ENCODE measurements around the gene ABLIM1. TPM values are rescaled to one million over a fixed set of nuclear protein-coding genes. Genes with fewer than 3 reads are reported as not detected.

ABLIM1 gene
- total RNA-seq, 1 donor from 2014 or later = 473 TPM

DNA sequence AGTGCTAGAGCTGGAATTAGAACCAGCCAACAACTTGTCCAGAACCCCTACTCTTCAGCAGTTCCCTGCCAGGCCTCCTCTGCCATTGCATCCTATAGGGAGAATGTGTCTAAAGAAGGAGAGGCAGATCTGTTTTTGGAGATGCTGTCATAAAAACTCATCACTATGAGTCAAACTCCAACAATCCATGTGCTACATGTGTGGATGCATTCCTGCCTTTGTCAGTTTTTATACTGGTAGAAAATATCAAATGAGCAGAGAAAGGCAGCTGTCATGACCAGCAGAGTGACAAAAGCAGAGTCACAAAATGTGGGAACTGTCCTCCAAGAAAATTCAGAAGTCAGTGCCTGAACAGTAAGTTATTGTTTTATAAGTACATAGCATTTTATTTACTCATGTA, 93.0 kb downstream of the ABLIM1 start:
- intact Hi-C loops (cut with DNase I) = no loop called here
- no peak for DNase-seq (ENCODE audit: low spot score)

- DNase-seq (ENCODE audit: low spot score) = no peak
- intact Hi-C loops (cut with DNase I) = no loop called here
Measured at GRCh38 chr10:114561008-114561523, 97.0 kb downstream of the ABLIM1 start.

GRCh38 chr10:114560144-114560543, 97.9 kb downstream of the ABLIM1 start:
- intact Hi-C loops (cut with DNase I) = no loop called here
- DNase-seq (ENCODE audit: low spot score) = no peak

- DNase-seq (ENCODE audit: low spot score) = no peak
- intact Hi-C loops (cut with DNase I) = no loop called here
Measured at GRCh38 chr10:114559636-114560035, 98.4 kb downstream of the ABLIM1 start.

DNA sequence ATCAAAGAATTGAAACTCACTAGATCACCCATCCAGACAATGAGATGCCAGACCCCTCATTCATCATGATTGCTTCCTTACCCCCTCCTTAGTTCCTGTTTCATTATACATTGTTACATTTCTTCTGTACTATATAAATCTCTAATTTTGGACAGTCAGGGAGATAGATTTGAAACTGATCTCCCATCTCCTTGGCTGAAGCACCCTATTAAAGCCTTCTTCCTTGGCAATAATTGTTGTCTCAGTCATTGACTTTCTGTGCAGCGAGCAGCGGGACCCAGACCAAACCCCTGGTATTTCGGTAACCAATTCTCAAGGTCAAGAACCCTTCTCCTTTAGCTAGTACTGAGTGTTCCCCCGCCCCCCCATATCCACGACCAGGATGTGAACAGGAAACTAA, 100.2 kb downstream of the ABLIM1 start:
- DNase-seq (ENCODE audit: low spot score) = no peak
- intact Hi-C loops (cut with DNase I) = no loop called here

DNA sequence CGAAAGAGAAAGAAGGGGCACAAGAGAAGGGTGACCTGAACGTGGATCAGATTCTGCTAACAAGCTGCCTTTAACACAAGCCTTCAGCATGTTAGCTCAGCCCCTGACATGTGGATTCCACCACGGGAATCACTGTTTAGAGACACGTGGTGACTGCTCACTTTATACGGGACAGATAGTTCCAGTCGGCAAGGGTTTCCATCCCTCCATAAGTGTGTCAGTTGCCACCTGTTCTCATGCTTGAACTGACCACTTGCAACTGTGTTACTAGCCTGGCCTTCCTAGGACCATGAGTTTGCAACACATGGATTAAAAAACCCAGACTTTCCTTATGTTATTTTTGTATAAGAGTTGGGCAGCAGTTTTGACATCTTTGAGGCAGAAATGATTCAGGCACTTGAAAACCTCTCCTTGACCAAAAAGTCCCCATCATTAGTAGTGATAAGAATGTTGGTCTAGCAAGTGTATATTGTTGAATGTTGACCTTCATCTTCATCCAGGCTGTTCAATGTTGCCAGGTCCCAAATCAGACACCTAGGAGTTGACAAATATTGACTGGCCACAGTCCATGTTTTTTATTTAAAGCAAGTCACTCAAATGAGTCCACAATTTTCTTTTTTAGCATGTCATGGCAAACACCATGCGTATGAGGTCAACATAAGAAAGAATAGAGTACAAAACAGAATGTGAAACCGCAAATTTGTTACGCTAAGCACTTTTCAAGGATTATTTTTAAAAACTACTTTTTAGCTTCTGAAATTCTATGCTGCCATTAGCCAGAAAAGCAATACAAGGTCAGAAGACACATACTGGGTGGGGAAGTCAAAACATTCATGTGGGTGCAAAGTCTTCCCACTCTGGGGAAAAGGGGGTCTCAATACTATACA, 101.6 kb downstream of the ABLIM1 start:
- intact Hi-C loops (cut with DNase I) = no loop called here
- DNase-seq (ENCODE audit: low spot score) = no peak

DNA sequence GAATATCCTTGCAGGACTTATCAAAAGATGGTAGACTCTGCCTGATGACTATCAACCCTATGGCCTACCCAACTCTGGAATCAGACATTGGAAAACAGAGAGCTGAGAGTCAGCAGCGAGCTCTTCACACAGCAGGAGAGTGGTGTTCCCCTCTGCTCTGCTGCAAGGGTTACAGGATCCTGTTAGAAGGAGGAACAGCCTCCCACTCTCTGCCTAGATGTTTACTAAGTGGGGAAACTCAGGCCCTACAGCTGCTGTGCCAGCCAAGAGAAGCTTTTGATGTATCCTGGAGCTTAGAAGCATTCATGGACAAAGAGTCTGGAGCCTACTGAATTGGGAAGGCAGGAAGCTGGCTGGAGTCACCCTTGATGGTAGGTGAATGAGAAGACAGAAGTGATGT, 104.6 kb downstream of the ABLIM1 start:
- intact Hi-C loops (cut with DNase I) = loop anchor here (5.0 kb wide), 4 partner anchors 74 to 214 kb away; no protein-coding TSS in a partner anchor
- DNase-seq (ENCODE audit: low spot score) = no peak

GRCh38 chr10:114552050-114552449, 106.0 kb downstream of the ABLIM1 start:
- intact Hi-C loops (cut with DNase I) = loop anchor here (5.0 kb wide), 4 partner anchors 75 to 215 kb away; no protein-coding TSS in a partner anchor
- DNase-seq (ENCODE audit: low spot score) = no peak

DNA sequence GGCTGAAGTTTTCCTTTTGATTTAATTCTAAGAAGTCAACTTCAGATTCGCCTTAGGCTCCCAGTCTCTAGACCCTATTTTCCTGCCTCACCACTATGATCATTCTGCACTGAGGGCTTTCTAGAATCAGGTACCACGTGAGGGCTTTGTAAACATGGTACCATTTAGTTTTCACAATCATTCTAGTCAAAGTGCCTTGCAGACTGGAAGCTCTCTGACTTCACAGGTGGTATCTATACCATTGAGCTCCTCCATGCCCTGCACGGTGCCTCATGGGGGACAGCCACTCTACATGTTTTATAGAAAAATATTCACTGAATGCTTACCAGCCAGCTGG, 106.5 kb downstream of the ABLIM1 start:
- intact Hi-C loops (cut with DNase I) = loop anchor here (2.0 to 5.0 kb wide), 5 partner anchors 76 to 233 kb away; no protein-coding TSS in a partner anchor
- DNase-seq (ENCODE audit: low spot score) = no peak

GRCh38 chr10:114550756-114551635, 107.1 kb downstream of the ABLIM1 start:
- no peak for DNase-seq (ENCODE audit: low spot score)

GRCh38 chr10:114548662-114549061, 109.4 kb downstream of the ABLIM1 start:
- intact Hi-C loops (cut with DNase I) = loop anchor here (2.0 to 10.0 kb wide), 2 partner anchors 76 to 244 kb away; no protein-coding TSS in a partner anchor
- DNase-seq (ENCODE audit: low spot score) = no peak

More at GRCh38 chr10:114550756-114551635, 107.1 kb downstream of the ABLIM1 start:
- intact Hi-C loops (cut with DNase I) = loop anchor here (2.0 to 5.0 kb wide), 5 partner anchors 76 to 234 kb away; no protein-coding TSS in a partner anchor

DNA sequence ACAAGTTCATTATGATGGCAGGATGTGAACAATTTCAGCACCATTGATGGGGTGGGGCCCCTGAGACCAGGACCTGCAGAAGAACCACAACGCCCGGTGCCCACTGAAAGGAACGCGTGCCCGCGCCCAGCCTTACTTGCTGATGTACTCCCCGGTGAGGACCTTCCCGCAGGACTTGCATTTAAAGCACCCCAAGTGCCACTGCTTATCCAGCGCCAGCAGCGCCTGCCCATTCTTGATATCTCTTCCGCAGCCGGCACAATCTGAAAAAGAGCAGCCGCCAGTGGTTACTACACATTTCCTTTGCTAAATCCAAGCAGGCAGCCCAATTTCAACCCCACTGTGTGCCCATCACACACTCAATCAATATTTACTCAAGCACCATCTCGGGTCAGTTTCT, 110.6 kb downstream of the ABLIM1 start:
- intact Hi-C loops (cut with DNase I) = loop anchor here (10.0 kb wide), 1 partner anchor 243 kb away; no protein-coding TSS in a partner anchor
- no peak for DNase-seq (ENCODE audit: low spot score)

DNA sequence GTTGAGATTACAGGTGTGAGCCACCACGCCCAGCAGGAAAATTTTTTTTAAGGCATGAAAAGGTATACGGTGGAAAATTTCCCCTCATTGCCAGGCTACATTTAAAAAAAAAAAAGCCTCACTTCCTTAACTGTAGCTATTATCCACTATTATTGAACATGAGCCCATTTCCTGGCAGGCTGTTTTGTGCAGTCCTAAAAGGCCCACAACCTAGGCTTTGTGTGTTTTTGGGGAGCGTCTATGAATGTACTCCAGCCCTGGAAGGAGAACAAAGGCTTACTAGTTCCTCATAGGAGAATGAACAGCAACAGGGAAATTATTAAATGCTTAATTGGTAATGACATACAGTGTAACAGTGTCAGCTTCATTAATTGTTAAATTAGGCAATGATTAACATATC, 111.0 kb downstream of the ABLIM1 start:
- no peak for DNase-seq (ENCODE audit: low spot score)
- intact Hi-C loops (cut with DNase I) = loop anchor here (10.0 kb wide), 1 partner anchor 242 kb away; no protein-coding TSS in a partner anchor

DNA sequence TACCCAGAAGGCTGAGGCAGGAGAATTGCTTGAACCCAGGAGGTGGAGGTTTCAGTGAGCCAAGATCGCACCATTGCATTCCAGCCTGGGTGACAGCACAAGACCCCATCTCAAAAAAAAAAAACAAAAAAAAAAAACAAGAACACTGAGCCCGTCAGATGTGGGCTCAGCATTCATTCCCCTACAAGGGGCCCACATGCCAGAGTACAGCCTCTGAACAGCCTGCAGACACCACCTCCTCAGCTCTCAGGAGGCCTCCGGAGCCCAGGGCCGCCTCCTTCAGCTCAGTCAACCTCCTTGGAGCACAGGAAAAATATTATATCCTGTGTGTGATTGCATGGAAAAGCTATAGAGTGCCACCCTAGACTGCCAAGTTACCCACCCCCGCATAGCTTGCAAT, 112.3 kb downstream of the ABLIM1 start:
- intact Hi-C loops (cut with DNase I) = loop anchor here (10.0 kb wide), 1 partner anchor 241 kb away; no protein-coding TSS in a partner anchor
- no peak for DNase-seq (ENCODE audit: low spot score)

DNA sequence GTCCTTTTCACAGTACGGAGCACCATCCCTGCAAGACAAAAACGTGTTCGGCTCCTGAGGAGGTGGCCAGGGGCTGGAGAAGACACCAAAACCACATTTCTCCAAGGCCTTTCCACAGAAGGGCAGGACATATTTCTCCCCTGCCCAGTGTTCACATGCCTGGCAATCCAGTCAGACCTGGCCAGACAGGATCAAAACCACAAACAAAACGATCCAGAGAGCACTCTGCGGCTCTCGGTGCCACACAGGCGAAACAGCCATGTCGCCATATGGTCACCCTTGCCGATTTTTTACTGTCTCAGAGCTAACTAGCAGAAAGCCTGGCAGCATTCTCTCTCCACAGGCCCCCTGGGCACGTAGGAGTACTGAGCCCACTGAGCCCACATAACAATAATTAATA, 113.0 kb downstream of the ABLIM1 start:
- intact Hi-C loops (cut with DNase I) = loop anchor here (10.0 kb wide), 1 partner anchor 240 kb away; no protein-coding TSS in a partner anchor
- DNase-seq (ENCODE audit: low spot score) = no peak

GRCh38 chr10:114544045-114544659, 113.9 kb downstream of the ABLIM1 start:
- DNase-seq (ENCODE audit: low spot score) = no peak
- intact Hi-C loops (cut with DNase I) = loop anchor here (10.0 kb wide), 1 partner anchor 239 kb away; no protein-coding TSS in a partner anchor

GRCh38 chr10:114543456-114543855, 114.6 kb downstream of the ABLIM1 start:
- DNase-seq (ENCODE audit: low spot score) = no peak
- intact Hi-C loops (cut with DNase I) = loop anchor here (10.0 kb wide), 1 partner anchor 239 kb away; no protein-coding TSS in a partner anchor

DNA sequence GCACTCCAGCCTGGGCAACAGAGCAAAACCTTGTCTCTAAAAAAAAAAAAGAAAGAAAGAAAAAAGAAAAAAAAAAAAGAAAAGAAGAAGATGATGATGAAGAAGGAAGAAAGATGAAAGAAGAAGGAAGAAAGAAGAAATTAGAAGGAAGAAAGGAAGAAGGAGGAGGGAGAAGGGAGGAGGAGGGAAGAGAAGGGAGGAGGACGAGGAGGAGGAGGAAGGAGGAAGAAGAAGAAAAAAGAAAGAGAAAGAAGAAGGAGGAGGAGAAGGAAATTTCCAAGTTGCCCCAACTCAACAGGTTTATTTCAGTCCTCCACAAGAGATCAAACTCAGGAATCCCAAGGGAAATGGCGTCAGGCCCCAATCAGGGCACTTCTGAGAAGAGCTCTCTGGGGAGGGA, 115.7 kb downstream of the ABLIM1 start:
- DNase-seq (ENCODE audit: low spot score) = no peak
- intact Hi-C loops (cut with DNase I) = loop anchor here (10.0 kb wide), 1 partner anchor 238 kb away; no protein-coding TSS in a partner anchor

DNA sequence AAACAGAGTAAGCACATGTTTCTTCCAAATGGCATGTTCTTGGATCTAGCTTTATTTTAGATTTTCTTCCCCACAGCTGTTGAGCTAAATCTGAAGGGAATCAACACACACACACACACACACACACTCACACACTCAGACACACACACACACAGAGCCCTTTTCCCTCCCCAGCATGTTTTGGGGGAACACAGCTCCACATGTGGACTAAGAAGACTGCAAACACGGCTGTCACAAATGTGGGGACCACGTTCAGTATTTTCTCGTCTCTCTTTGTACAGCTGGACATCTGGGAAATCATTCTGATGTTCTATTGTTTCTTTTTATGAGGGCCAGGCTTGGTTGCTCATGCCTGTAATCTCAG, 116.3 kb downstream of the ABLIM1 start:
- intact Hi-C loops (cut with DNase I) = loop anchor here (2.0 to 10.0 kb wide), 2 partner anchors 15 to 237 kb away; no protein-coding TSS in a partner anchor
- DNase-seq (ENCODE audit: low spot score) = no peak

All from cardiac septum (tissue), 1 donor.